ENCODE data around the gene PPP4R3A. TPM values are rescaled to one million over a fixed set of nuclear protein-coding genes. Genes with fewer than 3 reads are reported as not detected.
"Not testable (repeated sequence)": the region's sequence is repeated elsewhere in the genome, so short reads cannot be mapped to it uniquely, and the experiment has no call there.

Gene PPP4R3A
- total RNA-seq, 2 experiments from 2014 or later = 121 to 129 TPM

- Mint-ChIP-seq H3K27ac (peak overlapping the region; percentile 99), H3K9me3 (ENCODE audit: insufficient read depth) (no peaks in the 10 kb centered on the region), H3K4me3 (peak overlapping the region; percentile 97), H3K4me1 (ENCODE audit: low read depth) (peaks cover 51% of the 10 kb centered on the region), H3K36me3 (ENCODE audit: low read depth) (peaks cover 50% of the 10 kb centered on the region), H3K27me3 (ENCODE audit: low read depth) (peaks cover 6% of the 10 kb centered on the region)
- ATAC-seq (peak; percentile 61), DNase-seq (peak; percentile 87)
- POLR2A ChIA-PET = interaction anchor here (0.7 to 8.3 kb wide), 30 partner anchors 12 to 690 kb away, joined by 3 to 65 read pairs (median 5); partner anchors contain the start of genes ATXN3, GPR68 and PPP4R3A
- CTCF ChIA-PET = interaction anchor here (1.0 to 10.5 kb wide), 11 partner anchors 11 to 172 kb away, joined by 4 to 233 read pairs (median 8); partner anchors contain the start of gene GPR68
Observed at GRCh38 chr14:91415794-91416743, 94.0 kb downstream of the PPP4R3A start.

- ChIA-PET POLR2A (interaction anchor here (1.1 to 8.3 kb wide), 10 partner anchors 10 to 171 kb away, joined by 3 to 65 read pairs (median 26); no protein-coding TSS in a partner anchor), CTCF (interaction anchor here (1.1 to 10.5 kb wide), 6 partner anchors 13 to 92 kb away, joined by 4 to 233 read pairs (median 52); no protein-coding TSS in a partner anchor)
- Mint-ChIP-seq H3K9me3 (ENCODE audit: insufficient read depth) (no peaks in the 10 kb centered on the region), H3K4me1 (ENCODE audit: low read depth) (peaks cover 64% of the 10 kb centered on the region), H3K27ac (peak overlapping the region; percentile 99), H3K4me3 (peak overlapping the region; percentile 97), H3K27me3 (ENCODE audit: low read depth) (peaks cover 3% of the 10 kb centered on the region), H3K36me3 (ENCODE audit: low read depth) (peaks cover 64% of the 10 kb centered on the region)
- DNase-seq (no peak), ATAC-seq (no peak)
Observed at GRCh38 chr14:91414475-91414833, 95.7 kb downstream of the PPP4R3A start.

- peaks cover 67% of the 10 kb centered on the region for H3K36me3 Mint-ChIP-seq (ENCODE audit: low read depth)
- peak overlapping the region; percentile 99 for H3K27ac Mint-ChIP-seq
- ATAC-seq (no peak), DNase-seq (peak; percentile 59)
- no peaks in the 10 kb centered on the region for H3K27me3 Mint-ChIP-seq (ENCODE audit: low read depth)
- H3K9me3 Mint-ChIP-seq (ENCODE audit: insufficient read depth) = no peaks in the 10 kb centered on the region
- ChIA-PET POLR2A (interaction anchor here (0.7 to 8.3 kb wide), 15 partner anchors 10 to 171 kb away, joined by 3 to 65 read pairs (median 5); partner anchors contain the start of gene PPP4R3A), CTCF (interaction anchor here (1.1 to 10.5 kb wide), 8 partner anchors 12 to 161 kb away, joined by 3 to 233 read pairs (median 6); no protein-coding TSS in a partner anchor)
- peak overlapping the region; percentile 97 for H3K4me3 Mint-ChIP-seq
- H3K4me1 Mint-ChIP-seq (ENCODE audit: low read depth) = peaks cover 63% of the 10 kb centered on the region
Observed at GRCh38 chr14:91413547-91414474, 96.3 kb downstream of the PPP4R3A start.

- Mint-ChIP-seq H3K27me3 (ENCODE audit: low read depth) (no peaks in the 10 kb centered on the region), H3K4me1 (ENCODE audit: low read depth) (peaks cover 69% of the 10 kb centered on the region), H3K27ac (peak overlapping the region; percentile 99), H3K4me3 (peak overlapping the region; percentile 97), H3K9me3 (ENCODE audit: insufficient read depth) (no peaks in the 10 kb centered on the region), H3K36me3 (ENCODE audit: low read depth) (peaks cover 75% of the 10 kb centered on the region)
- no peak for ATAC-seq
- ChIA-PET POLR2A (interaction anchor here (0.8 to 6.1 kb wide), 5 partner anchors 13 to 95 kb away, joined by 4 to 55 read pairs (median 5); no protein-coding TSS in a partner anchor), CTCF (interaction anchor here (1.2 to 10.5 kb wide), 5 partner anchors 12 to 160 kb away, joined by 3 to 233 read pairs (median 5); no protein-coding TSS in a partner anchor)
- no peak for DNase-seq
Observed at GRCh38 chr14:91412939-91413338, 97.2 kb downstream of the PPP4R3A start.

GRCh38 chr14:91410771-91411536 is 99.2 kb downstream of the PPP4R3A start:
- H3K27ac Mint-ChIP-seq = peak overlapping the region; percentile 92

GRCh38 chr14:91409928-91410718 is 100.0 kb downstream of the PPP4R3A start:
- no peak for DNase-seq
- ChIA-PET POLR2A (interaction anchor here (0.9 to 1.5 kb wide), 7 partner anchors 10 to 100 kb away, joined by 3 to 7 read pairs (median 4); no protein-coding TSS in a partner anchor), CTCF (interaction anchor here (0.8 to 1.8 kb wide), 8 partner anchors 7 to 87 kb away, joined by 3 to 22 read pairs (median 6); no protein-coding TSS in a partner anchor)
- Mint-ChIP-seq H3K4me3 (peak overlapping the region; percentile 64), H3K4me1 (ENCODE audit: low read depth) (peaks cover 93% of the 10 kb centered on the region), H3K9me3 (ENCODE audit: insufficient read depth) (no peaks in the 10 kb centered on the region), H3K36me3 (ENCODE audit: low read depth) (peaks cover 83% of the 10 kb centered on the region), H3K27me3 (ENCODE audit: low read depth) (no peaks in the 10 kb centered on the region), H3K27ac (peak overlapping the region; percentile 92)
- ATAC-seq = peak; percentile 41

More at GRCh38 chr14:91410771-91411536, 99.2 kb downstream of the PPP4R3A start:
- ATAC-seq (peak; percentile 14), DNase-seq (peak; percentile 45)
- H3K27me3 Mint-ChIP-seq (ENCODE audit: low read depth) = no peaks in the 10 kb centered on the region
- H3K36me3 Mint-ChIP-seq (ENCODE audit: low read depth) = peaks cover 82% of the 10 kb centered on the region
- ChIA-PET POLR2A (interaction anchor here (0.5 to 1.5 kb wide), 8 partner anchors 11 to 166 kb away, joined by 3 to 7 read pairs (median 4); partner anchors contain the start of gene GPR68), CTCF (interaction anchor here (0.8 to 1.8 kb wide), 8 partner anchors 8 to 87 kb away, joined by 3 to 22 read pairs (median 6); no protein-coding TSS in a partner anchor)
- peak overlapping the region; percentile 64 for H3K4me3 Mint-ChIP-seq
- no peaks in the 10 kb centered on the region for H3K9me3 Mint-ChIP-seq (ENCODE audit: insufficient read depth)
- peaks cover 88% of the 10 kb centered on the region for H3K4me1 Mint-ChIP-seq (ENCODE audit: low read depth)

- ChIA-PET POLR2A (interaction anchor here (0.8 to 1.3 kb wide), 3 partner anchors 8 to 82 kb away, joined by 3 to 4 read pairs (median 3); no protein-coding TSS in a partner anchor), CTCF (interaction anchor here (0.8 to 1.8 kb wide), 4 partner anchors 9 to 86 kb away, joined by 3 to 6 read pairs (median 4); partner anchors contain the start of gene CCDC88C)
- H3K27ac Mint-ChIP-seq = peak overlapping the region; percentile 83
- ATAC-seq; H3K4me3 Mint-ChIP-seq; H3K9me3 Mint-ChIP-seq (ENCODE audit: insufficient read depth); DNase-seq; H3K27me3 Mint-ChIP-seq (ENCODE audit: low read depth): not testable (repeated sequence)
- peaks cover 95% of the 10 kb centered on the region for H3K4me1 Mint-ChIP-seq (ENCODE audit: low read depth)
- peaks cover 80% of the 10 kb centered on the region for H3K36me3 Mint-ChIP-seq (ENCODE audit: low read depth)
Observed at GRCh38 chr14:91409240-91409639, 100.9 kb downstream of the PPP4R3A start.

Measured in activated CD8-positive, alpha-beta T cell treated with anti-CD3 and anti-CD28 coated beads, Interleukin-2, amount 10 ng/mL, durations not matched to agents 7 days and 5 days (primary cell).